GM19438 (cell line): ENCODE measurements around the gene DLGAP1.
"Not testable (repeated sequence)": the region's sequence is repeated elsewhere in the genome, so short reads cannot be mapped to it uniquely, and the experiment has no call there.

ENCODE experiments used
- ATAC-seq: cut with Tn5 transposase; IDR thresholded peaks from one replicate; pipeline ENCODE4 v1.9.1; 2021; ENCODE audit warnings: low read depth; ENCODE audit not compliant: unreplicated experiment

DLGAP1 gene

GRCh38 chr18:4293337-4293736, 161.8 kb downstream of the DLGAP1 start:
- no peak for ATAC-seq

DNA sequence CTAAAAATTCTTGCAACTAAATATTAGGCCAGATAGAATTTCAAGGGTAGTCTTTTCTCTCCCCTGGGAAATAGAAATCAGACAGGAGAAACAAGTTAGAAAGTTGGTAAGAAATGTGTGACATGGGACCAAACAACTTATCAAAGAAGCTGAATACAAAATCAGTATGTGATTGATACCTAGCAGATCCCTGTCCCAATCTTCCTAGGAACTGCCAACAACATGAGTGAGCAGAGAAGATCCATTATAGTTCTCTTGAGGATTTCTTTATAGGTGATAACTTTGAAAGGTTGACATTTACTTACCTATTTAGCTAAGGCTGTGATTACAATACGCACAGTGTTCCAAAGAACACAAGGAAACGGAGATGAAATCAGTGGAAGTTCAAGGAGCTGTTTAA, 162.4 kb downstream of the DLGAP1 start:
- no peak for ATAC-seq

DNA sequence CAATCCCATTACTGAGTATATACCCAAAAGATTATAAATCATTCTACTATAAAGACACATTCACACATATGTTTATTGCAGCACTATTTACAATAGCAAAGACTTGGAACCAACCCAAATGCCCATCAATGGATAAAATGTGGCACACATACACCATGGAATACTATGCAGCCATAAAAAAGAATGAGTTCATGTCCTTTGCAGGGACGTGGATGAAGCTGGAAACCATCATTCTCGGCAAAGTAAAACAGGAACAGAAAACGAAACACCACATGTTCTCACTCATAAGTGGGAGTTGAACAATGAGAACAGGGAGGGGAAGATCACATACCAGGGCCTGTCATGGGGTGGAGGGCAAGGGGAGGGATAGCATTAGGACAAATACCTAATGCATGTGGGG, 167.8 kb downstream of the DLGAP1 start:
- not testable (repeated sequence) for ATAC-seq

DNA sequence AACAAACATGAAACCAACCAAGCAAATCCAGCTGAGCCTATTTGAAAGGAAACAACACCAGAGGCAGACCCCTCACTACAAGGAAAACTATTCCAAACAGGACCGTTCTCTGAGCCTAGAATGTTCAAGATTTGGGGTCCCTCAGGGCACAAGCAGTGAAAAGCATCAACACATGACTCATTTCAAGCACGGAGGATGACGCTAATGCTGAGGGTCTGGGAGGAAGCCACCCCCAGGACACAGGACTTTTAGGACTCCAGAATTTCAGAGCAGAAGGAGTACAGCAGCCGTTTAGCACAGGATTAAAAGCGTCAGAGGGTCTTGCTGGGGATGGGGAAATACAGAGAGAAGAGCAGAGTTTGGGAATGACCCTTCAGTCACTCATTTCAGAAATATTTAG, 168.9 kb downstream of the DLGAP1 start:
- no peak for ATAC-seq

GRCh38 chr18:4285525-4285924, 169.6 kb downstream of the DLGAP1 start:
- ATAC-seq, result no peak

GRCh38 chr18:4284528-4284927, 170.6 kb downstream of the DLGAP1 start:
- no peak for ATAC-seq

- no peak for ATAC-seq
Observed at GRCh38 chr18:4283746-4284291, 171.3 kb downstream of the DLGAP1 start.

- ATAC-seq, result no peak
Observed at GRCh38 chr18:4282954-4283353, 172.2 kb downstream of the DLGAP1 start.

GRCh38 chr18:4276953-4277585, 178.0 kb downstream of the DLGAP1 start:
- no peak for ATAC-seq

DNA sequence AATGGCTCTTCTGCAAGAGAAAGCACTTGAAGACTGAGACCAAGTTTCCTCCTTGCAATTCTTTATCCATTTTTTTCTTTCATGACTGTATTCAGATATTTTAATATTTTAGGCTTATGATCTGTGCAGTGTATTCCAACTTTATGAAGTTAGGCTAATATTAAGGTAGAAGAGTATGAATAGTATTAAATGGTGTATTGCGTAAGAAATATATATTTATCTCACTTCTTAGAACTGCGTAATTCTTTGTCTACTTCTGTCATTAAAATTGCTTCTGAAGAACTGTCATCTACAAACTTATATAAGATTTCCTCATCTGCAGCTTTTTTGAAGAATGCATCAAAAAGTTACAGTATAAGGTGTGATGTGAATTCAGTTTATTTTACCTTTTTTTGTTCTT, 183.2 kb downstream of the DLGAP1 start:
- ATAC-seq, result no peak

DNA sequence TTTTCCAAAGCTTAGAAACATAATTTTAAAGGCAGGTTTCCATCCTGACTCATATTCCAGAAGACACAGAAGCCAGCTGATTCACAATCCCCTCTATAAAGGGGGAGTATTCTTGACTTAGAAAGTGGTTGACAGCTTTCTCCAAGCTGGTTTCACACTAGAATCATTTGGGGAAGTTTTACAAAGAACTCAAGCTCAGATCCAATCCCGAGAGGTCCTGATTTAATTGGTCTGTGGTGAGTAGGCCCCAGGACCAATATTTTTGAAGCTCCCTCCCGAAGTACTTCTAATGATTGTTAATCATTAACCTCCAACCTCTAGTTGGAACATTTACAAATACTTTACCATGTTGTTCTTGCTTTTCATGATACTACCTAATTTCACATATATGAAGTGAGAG, 184.1 kb downstream of the DLGAP1 start:
- no peak for ATAC-seq

- ATAC-seq, result no peak
Observed at GRCh38 chr18:4270016-4270415, 185.1 kb downstream of the DLGAP1 start.

GRCh38 chr18:4267641-4268040, 187.5 kb downstream of the DLGAP1 start:
- no peak for ATAC-seq

GRCh38 chr18:4264347-4264791, 190.7 kb downstream of the DLGAP1 start:
- no peak for ATAC-seq

- no peak for ATAC-seq
Observed at GRCh38 chr18:4260107-4260506, 195.0 kb downstream of the DLGAP1 start.

DNA sequence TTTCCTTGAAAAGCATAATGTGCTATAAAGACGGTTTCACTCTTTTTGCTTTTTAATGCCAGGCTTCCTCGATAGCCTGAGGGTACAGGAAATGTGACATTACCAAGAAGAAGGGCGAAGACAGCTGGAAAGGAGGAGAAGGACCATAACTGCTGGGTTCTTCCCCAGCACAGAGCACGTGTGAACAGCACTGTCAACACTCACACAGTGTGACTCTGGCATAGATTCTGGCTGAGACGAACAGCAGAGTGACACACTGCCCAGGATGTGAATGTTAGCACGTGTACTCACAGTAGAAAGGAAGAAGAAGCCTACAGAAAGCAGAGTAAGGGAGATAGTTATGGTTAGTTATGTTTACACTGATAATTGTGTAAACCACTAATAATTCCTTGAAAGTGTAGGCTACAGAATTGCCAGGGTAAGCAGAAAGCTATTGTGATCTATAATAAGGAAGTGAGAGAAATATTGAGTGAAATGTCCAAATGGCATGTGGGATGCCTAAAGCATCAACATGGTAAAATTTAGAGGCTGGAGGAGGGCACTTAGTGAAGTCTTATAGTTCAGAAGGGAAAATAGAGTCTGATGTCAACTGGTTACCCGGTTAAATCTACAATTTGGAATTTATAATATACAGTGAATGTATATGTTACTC, 198.2 kb downstream of the DLGAP1 start:
- ATAC-seq, result no peak

DNA sequence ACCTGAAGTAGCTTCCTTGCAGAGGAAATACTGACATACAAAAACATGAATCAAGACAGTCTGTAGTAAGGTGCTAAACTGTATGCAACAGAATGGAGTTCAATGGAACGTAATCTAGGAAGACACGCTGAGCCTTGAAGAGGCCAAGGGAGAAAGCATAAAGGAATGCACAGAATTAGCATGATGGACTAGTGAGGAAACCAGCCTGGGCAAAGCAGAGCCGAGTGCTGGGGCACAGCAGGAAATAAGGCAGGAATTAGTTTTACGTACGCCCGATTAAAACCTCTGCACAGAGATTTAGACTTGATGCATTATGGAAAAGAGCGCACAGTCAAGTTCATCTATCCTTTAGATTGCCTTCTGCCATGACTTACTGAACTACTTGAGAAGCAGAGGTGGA, 200.3 kb downstream of the DLGAP1 start:
- ATAC-seq, result no peak

DNA sequence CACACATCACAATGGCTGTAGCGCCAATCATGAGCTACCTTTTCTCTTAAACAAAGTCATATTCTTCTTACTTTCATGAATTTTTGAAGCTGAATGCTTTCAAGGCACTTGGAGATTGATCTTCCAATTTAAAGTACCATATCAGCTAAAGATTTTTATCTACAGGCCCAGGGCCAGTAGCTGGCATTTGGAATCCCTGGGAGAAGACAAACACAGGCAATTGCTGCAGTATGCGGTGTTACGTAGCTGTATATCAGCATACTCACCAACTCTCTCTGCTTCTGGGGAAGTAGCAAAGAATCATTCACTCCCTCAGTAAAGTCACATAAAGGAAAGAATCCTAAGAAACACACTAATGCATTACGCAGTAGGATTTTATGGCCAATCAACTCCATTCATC, 202.3 kb downstream of the DLGAP1 start:
- ATAC-seq, result no peak

- ATAC-seq, result no peak
Observed at GRCh38 chr18:4251873-4252272, 203.2 kb downstream of the DLGAP1 start.

DNA sequence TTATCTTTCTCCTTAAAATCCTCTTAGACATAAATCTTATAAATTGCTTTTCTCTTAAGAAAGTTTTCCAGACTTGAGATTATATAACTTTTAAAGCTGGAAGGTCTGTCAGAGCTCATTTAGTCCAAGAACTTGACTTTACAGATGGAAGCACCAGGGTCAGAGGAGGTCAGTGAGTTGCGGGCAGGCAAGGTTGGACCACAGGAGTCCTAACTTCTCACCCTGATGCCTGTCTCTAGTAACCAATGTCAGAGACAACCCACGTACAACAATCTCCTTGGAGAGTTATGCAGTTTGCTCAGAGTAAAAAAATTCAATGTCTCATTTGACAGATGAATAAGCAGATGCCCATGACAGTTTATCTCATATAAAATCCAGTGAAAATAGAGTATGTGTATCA, 203.9 kb downstream of the DLGAP1 start:
- no peak for ATAC-seq

DNA sequence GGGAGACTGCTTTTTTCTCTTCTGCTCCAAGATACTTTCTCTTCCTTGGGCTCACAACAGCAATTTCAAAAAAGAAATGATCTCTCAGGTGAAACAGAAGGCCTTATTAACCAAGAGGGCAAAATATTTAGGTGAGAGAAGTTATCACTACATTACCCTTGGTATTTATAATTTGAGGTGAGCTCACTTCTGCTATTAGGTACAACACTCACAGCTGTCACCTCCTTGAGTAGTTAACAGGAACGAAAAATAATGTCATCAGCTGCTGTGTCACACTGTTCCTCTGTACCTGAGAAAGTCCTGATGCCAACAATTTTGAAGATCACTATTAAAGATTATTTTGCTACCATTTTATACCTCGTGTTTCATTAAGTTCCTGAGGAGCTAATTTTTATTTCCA, 205.0 kb downstream of the DLGAP1 start:
- ATAC-seq, result no peak

GRCh38 chr18:4248686-4249085, 206.4 kb downstream of the DLGAP1 start:
- ATAC-seq, result no peak
